NCI-H446 (cell line): Measurements from ENCODE around the gene OR56A1.

Experiments used
- DNase-seq, 2 experiments: peaks; one replicate each; lab custom pipeline; 2025; lab: John Stamatoyannopoulos, UW

OR56A1 gene

GRCh38 chr11:5989203-5989602, 41.4 kb downstream of the OR56A1 start:
- no peak for DNase-seq

GRCh38 chr11:5986885-5987284, 43.7 kb downstream of the OR56A1 start, which contains the start of gene OR52L1:
Gene OR52L1, minus strand, starts transcription at chr11:5986985. Its CDS starts 55 bp downstream, at chr11:5986930.
- DNase-seq = no peak

GRCh38 chr11:5983443-5983842, 47.1 kb downstream of the OR56A1 start:
- DNase-seq = no peak

GRCh38 chr11:5973530-5973929, 57.0 kb downstream of the OR56A1 start:
- no peak for DNase-seq
